ENCODE data around the gene BCAM.

DNA sequence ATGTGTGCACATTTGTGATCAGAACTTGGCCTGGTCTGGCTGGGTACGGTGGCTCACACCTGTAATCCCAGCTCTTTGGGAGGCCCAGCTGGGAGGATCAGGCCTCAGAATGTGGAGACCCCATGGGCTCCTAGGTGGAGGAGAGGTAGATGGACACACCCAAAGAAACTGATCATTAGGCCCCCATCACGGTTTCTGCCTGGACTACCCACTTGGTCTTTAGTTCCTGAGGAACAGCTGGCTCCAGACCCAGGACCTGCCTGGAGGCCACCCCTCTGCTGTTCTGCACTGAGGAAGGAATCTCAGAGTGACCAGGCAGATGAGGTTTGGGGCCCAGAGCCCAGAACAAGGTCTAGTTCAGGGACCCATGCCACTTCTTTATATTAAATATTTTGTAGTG, 29.8 kb upstream of the BCAM start:
- TF ChIP-seq, protein P1, sequence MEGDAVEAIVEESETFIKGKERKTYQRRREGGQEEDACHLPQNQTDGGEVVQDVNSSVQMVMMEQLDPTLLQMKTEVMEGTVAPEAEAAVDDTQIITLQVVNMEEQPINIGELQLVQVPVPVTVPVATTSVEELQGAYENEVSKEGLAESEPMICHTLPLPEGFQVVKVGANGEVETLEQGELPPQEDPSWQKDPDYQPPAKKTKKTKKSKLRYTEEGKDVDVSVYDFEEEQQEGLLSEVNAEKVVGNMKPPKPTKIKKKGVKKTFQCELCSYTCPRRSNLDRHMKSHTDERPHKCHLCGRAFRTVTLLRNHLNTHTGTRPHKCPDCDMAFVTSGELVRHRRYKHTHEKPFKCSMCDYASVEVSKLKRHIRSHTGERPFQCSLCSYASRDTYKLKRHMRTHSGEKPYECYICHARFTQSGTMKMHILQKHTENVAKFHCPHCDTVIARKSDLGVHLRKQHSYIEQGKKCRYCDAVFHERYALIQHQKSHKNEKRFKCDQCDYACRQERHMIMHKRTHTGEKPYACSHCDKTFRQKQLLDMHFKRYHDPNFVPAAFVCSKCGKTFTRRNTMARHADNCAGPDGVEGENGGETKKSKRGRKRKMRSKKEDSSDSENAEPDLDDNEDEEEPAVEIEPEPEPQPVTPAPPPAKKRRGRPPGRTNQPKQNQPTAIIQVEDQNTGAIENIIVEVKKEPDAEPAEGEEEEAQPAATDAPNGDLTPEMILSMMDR (IDR thresholded peaks at IDR 0.05; ENCODE audit: extremely low read depth in 1 of 2, insufficient read depth in 1 of 2, low read depth in 1 of 2, low read length in 2 of 2), result no peak
- TF ChIP-seq POLR2A (IDR thresholded peaks at IDR 0.05; ENCODE audit: low read depth, low read length) (no peak), POLR2AphosphoS5 (IDR thresholded peaks at IDR 0.05; ENCODE audit: insufficient read depth, low read depth, low read length) (no peak), GATA2 (IDR thresholded peaks at IDR 0.05; ENCODE audit: insufficient read depth, insufficient read length, low read depth, low read length) (no peak), MYC (IDR thresholded peaks at IDR 0.05; ENCODE audit: low read depth, low read length) (no peak)
- TF ChIP-seq, protein P2, sequence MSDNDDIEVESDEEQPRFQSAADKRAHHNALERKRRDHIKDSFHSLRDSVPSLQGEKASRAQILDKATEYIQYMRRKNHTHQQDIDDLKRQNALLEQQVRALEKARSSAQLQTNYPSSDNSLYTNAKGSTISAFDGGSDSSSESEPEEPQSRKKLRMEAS (IDR thresholded peaks at IDR 0.05; ENCODE audit: insufficient read depth, insufficient read length), result no peak

Measured in endothelial cell of umbilical vein (primary cell).